ENCODE measurements around the gene ZFP36L2. TPM values are rescaled to one million over a fixed set of nuclear protein-coding genes. Genes with fewer than 3 reads are reported as not detected.

ZFP36L2 gene
- total RNA-seq, 4 donors from 2014 or later, result 50.9 to 83.2 (median 73.4) TPM

DNA sequence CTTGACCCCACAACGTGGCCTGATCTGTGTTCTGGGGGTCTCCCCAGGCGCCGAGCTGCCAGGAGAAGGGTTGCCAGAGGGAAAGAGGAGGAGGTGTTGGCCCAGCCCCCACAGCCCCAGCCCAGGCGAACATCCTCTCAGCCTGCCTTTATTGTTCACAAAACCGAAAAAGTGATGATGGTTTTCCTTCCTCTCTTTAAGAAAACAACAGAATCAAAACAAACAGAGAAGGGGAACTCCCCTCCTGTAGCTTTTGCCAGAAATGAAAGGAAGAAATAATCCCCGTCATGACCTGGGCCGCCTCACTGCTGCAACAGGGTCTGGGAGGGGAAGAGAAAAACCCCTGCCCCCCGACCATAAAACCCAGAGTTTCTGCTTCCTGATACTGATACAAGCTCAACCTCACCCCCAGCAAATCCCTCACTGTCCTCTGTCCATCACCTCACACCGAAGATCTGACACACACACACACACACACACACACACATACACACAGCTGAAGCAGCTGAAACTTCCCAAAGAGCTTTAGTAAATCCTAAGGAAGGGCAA lies 52.0 kb downstream of the ZFP36L2 start:
- TF ChIP-seq CTCF (IDR thresholded peaks at IDR 0.05), result no peak
- no peak for TF ChIP-seq POLR2A (IDR thresholded peaks at IDR 0.05)
- no peak for TF ChIP-seq POLR2AphosphoS5 (IDR thresholded peaks at IDR 0.05)
- TF ChIP-seq EP300 (IDR thresholded peaks at IDR 0.05), result no peak
- Histone ChIP-seq H3K27me3 (no peaks in the 10 kb centered on the region), H3K4me1 (peaks cover 0 to 34% (median 11%) of the 10 kb centered on the region in 3 donors), H3K36me3 (no peaks in the 10 kb centered on the region), H3K9me3 (peaks cover 0 to 27% (median 0%) of the 10 kb centered on the region in 3 donors), H3K27ac (peak overlapping the region in 3 of 4 donors; percentile 41 to 51 (median 50)), H3K4me3 (no peak overlapping the region)
- WGBS, 2 donors (ENCODE audit: low coverage in 1 of 2), result 40 to 60% methylated on average over 3 of the region's 9 CpGs
- no peak for ATAC-seq

Measured in gastroesophageal sphincter (tissue), 4 donors.